GM12872 (cell line): ENCODE results near the gene APP.

Source experiments
- TF ChIP-seq, protein P1 (sequence below): IDR thresholded peaks from 3 replicates; pipeline ENCODE4 v1.5.1; 2011; ENCODE audit warnings: low read depth, mild to moderate bottlenecking, low read length, moderate library complexity; ENCODE audit not compliant: insufficient read depth

Gene APP

DNA sequence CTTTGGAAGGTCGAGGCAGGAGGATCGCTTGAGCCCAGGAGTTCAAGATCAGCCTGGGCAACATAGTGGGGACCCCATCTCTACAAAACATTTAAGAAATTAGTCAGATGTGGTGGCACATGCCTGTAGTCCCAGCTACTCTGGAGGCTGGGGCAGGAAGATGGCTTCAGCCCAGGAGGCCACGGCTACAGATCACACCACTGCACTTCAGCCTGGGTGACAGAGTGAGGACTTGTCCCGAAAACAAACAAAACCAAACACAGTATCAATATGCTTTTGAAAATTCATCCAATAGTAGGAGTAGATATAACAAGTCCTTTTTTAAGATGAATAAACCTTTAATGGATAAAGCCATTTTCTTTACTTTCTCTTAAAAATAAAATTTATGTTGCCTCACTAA, 8.5 kb downstream of the APP start:
- TF ChIP-seq, protein P1, sequence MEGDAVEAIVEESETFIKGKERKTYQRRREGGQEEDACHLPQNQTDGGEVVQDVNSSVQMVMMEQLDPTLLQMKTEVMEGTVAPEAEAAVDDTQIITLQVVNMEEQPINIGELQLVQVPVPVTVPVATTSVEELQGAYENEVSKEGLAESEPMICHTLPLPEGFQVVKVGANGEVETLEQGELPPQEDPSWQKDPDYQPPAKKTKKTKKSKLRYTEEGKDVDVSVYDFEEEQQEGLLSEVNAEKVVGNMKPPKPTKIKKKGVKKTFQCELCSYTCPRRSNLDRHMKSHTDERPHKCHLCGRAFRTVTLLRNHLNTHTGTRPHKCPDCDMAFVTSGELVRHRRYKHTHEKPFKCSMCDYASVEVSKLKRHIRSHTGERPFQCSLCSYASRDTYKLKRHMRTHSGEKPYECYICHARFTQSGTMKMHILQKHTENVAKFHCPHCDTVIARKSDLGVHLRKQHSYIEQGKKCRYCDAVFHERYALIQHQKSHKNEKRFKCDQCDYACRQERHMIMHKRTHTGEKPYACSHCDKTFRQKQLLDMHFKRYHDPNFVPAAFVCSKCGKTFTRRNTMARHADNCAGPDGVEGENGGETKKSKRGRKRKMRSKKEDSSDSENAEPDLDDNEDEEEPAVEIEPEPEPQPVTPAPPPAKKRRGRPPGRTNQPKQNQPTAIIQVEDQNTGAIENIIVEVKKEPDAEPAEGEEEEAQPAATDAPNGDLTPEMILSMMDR, result no peak

GRCh38 chr21:26159869-26160268, 10.7 kb downstream of the APP start:
- TF ChIP-seq, protein P1, result no peak

GRCh38 chr21:26157801-26158200, 12.8 kb downstream of the APP start:
- TF ChIP-seq, protein P1, result no peak

- TF ChIP-seq, protein P1, result no peak
Observed at GRCh38 chr21:26154753-26155152, 15.8 kb downstream of the APP start.

DNA sequence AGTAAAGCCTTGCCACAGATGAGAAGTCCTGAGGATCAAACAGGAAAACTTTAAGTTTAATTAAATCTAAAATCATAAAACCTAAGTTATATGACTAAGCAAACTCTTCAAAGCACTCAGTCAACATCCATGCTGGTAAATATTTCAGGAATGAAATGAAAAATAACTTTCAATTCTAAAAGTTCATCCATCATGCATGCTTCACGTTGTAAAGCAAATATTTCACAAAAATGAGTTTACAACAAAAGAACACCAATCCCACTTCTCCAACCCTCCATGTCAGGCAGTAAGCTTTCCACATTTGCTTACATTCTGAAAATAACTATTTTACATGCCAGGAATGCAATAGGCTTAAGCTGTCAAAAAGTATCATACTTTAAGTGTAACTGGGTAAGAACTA, 16.8 kb downstream of the APP start:
- TF ChIP-seq, protein P1, result no peak

- TF ChIP-seq, protein P1, result no peak
Observed at GRCh38 chr21:26148840-26149354, 21.7 kb downstream of the APP start.

- TF ChIP-seq, protein P1, result no peak
Observed at GRCh38 chr21:26148071-26148839, 22.3 kb downstream of the APP start.
